Endothelial cell of umbilical vein (primary cell): ENCODE measurements around the gene PARP16.

Source experiments
- CTCF ChIP-seq, 2 donors: IDR thresholded peaks; 1 replicate in 1 of 2; 2 replicates in 1 of 2; pipeline ENCODE4 v1.5.1; 2011; ENCODE audit warnings: low read length in 2 of 2, mild to moderate bottlenecking in 2 of 2, moderate library complexity in 2 of 2, control low read depth in 1 of 2, inconsistent platforms in 1 of 2, low read depth in 1 of 2; ENCODE audit not compliant: insufficient read depth in 1 of 2; ENCODE audit errors: extremely low read depth in 1 of 2
- EZH2 ChIP-seq: IDR thresholded peaks from 2 replicates; pipeline ENCODE4 v1.6.1; 2012; ENCODE audit warnings: borderline replicate concordance, low read depth, mild to moderate bottlenecking, moderate library complexity, low read length, inconsistent platforms; ENCODE audit not compliant: severe bottlenecking
- FOS ChIP-seq: IDR thresholded peaks from 2 replicates; pipeline ENCODE4 v1.6.1; 2011; ENCODE audit warnings: mild to moderate bottlenecking, low read length, moderate library complexity, borderline replicate concordance; ENCODE audit not compliant: insufficient read depth
- GATA2 ChIP-seq: IDR thresholded peaks from 2 replicates; pipeline ENCODE4 v1.7.0; 2011; ENCODE audit warnings: low read depth, mild to moderate bottlenecking, moderate library complexity, mixed read lengths, low read length; ENCODE audit not compliant: insufficient read length, insufficient read depth
- JUN ChIP-seq: IDR thresholded peaks from 2 replicates; pipeline ENCODE4 v1.6.1; 2011; ENCODE audit warnings: borderline replicate concordance, low read depth; ENCODE audit not compliant: insufficient read length, insufficient read depth
- MYC ChIP-seq: IDR thresholded peaks from one replicate; pipeline ENCODE4 v1.6.1; 2011; ENCODE audit warnings: mild to moderate bottlenecking, low read depth, low read length
- POLR2A ChIP-seq: IDR thresholded peaks from 2 replicates; pipeline ENCODE4 v1.6.1; 2012; ENCODE audit warnings: low read depth, mild to moderate bottlenecking, control low read depth, low read length
- POLR2AphosphoS5 ChIP-seq: IDR thresholded peaks from 2 replicates; pipeline ENCODE4 v1.6.1; 2012; ENCODE audit warnings: low read depth, mild to moderate bottlenecking, control low read depth, low read length, moderate library complexity; ENCODE audit not compliant: insufficient read depth
- TF ChIP-seq, protein P1 (sequence below): IDR thresholded peaks from 2 replicates; pipeline ENCODE4 v1.6.1; 2011; ENCODE audit not compliant: insufficient read depth, insufficient read length

DNA sequence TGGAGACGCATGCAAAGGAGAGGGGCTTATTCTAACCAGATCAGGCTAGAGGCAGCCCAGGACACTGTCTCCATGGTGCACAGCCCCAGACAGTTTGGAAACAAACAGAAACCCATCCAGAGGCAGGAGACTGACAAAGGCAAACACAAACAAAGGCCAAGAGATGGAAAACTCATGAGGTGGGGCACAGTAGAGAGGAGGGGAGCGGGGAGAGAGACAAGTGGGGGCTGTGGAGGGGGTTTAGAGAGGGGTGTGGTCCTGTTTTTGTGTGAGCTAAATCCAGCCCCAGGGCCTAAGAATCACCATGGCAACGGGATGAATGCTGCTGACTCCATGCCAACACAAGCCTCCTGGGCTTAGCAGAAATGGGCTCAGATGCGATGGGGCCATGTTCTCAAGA is 32.3 kb downstream of the PARP16 start:
- TF ChIP-seq CTCF (IDR thresholded peaks at IDR 0.05; ENCODE audit: extremely low read depth in 1 of 2, insufficient read depth in 1 of 2, low read depth in 1 of 2, low read length in 2 of 2) (no peak), EZH2 (no peak), MYC (no peak), POLR2AphosphoS5 (no peak), POLR2A (no peak), FOS (no peak), JUN (no peak), GATA2 (no peak)
- TF ChIP-seq, protein P1, sequence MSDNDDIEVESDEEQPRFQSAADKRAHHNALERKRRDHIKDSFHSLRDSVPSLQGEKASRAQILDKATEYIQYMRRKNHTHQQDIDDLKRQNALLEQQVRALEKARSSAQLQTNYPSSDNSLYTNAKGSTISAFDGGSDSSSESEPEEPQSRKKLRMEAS: no peak
